NCI-H510A treated with DMSO at 0.1 percent for 48 hours (cell line): ENCODE results near the gene GABPB1.

Experiments used
- DNase-seq: peaks from one replicate; lab custom pipeline; 2025; lab: John Stamatoyannopoulos, UW

GABPB1 gene

GRCh38 chr15:50241684-50242450, 113.1 kb downstream of the GABPB1 start:
- no peak for DNase-seq

DNA sequence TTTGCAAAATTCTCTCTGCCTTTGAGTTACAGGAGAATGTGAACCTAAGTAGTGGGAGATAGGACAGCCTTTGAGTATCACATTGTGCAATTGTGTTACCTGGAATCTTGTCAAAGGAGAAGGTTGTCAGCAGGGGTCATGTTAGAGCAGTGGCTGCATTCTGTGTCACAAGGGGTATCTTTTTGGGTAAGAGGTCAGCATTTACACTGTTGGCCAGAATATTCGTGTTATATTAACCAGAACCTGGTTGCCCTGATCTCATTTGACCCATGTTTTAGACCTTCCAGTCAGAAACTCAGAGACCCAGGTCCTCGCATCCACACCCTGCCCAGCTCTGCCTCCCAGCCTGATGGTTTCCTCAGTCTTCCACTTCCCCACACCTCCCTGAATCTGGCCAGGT, 116.7 kb downstream of the GABPB1 start:
- DNase-seq: no peak

DNA sequence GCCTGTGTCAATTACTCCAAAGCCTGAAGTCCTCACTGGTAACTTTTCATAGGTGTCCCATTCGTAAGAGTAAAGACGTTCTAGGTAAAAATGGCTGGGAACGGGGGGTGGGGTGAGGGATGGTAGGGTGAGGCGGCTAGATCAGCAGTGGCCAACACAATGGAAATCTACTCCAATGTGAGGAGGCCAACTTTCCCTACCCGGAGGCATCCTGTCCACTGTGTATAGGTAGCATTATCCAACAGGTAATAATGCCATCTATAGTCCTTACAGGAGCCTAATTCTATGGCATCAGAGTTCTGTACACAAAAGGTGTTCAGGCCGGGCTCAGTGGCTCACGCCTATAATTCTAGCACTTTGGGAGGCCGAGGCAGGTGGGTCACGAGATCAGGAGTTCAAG, 118.6 kb downstream of the GABPB1 start:
- DNase-seq: no peak

DNA sequence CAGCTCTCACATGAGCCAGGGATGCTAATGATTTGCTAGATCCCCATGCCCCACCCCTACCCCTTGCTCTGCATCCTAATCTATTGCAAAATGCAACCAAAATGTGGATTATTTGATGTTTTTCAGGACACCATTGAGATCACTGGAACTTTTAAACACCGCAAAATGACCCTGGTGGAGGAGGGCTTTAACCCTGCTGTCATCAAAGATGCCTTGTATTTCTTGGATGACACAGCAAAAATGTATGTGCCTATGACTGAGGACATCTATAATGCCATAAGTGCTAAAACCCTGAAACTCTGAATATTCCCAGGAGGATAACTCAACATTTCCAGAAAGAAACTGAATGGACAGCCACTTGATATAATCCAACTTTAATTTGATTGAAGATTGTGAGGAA, 119.2 kb downstream of the GABPB1 start:
- DNase-seq: no peak

- no peak for DNase-seq
Observed at GRCh38 chr15:50234764-50235163, 120.2 kb downstream of the GABPB1 start.

DNA sequence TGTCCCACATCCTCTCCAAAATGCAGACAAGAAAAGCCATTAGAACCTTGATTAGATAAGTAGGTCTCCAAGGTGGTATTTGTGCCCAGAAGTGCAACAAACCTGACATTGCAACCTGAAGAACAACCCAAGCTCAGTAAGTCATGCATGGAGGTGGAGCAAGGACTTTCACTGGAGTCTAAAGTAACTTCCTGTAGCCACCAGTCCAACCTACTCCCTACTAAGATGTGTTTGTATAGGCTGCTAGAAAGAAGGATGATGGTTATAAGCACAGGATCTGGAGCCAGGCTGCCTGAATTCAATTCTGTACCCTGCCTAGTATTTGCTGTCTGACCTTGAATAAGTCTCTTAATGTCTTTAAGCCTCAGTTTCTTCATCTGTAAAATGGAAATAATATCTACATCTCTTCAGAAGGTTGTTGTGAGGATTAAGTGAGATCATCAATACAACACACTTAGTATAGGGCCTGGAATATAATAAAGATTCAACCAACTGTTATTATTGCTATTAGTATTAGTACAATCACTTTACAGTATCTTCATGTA, 121.7 kb downstream of the GABPB1 start:
- no peak for DNase-seq

DNA sequence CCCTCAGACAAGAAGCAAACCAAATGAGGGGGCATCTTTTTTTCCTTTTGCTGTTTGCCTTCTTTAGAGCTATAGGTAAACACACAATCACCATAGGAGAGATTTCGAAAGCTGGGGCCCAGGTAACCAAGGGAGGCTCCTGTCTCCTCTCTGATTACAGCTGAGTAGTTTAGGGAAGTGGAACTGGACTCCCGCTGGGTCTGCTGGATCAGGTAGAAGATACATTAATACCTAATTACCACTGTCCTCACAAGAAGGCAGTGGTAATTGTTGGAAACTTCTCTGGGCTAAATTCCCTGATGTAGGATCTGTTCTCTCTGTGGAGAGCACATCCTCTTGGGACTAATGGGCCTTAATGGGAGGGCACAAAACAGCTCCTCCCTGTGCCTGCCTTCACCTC, 122.2 kb downstream of the GABPB1 start:
- DNase-seq: no peak

- DNase-seq: no peak
Observed at GRCh38 chr15:50231761-50232160, 123.2 kb downstream of the GABPB1 start.

- DNase-seq: no peak
Observed at GRCh38 chr15:50229336-50229735, 125.7 kb downstream of the GABPB1 start.

DNA sequence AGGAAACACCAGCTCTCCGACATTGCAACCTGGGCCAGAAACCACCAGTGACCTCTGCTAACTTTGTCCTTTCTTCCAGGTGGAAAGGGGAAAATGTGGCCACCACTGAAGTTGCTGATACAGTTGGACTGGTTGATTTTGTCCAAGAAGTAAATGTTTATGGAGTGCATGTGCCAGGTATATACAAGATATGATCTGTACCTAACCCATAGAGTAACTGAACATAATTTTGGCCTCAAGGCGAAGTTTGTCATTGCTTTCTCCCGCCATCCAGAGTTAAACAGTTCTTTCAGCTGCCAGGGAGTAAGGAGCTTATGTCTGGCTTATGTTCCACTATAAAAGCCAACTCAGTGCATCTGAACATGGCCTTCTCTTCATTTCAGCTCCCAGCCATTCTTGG, 126.1 kb downstream of the GABPB1 start:
- DNase-seq: no peak

GRCh38 chr15:50227076-50227475, 127.9 kb downstream of the GABPB1 start:
- no peak for DNase-seq

DNA sequence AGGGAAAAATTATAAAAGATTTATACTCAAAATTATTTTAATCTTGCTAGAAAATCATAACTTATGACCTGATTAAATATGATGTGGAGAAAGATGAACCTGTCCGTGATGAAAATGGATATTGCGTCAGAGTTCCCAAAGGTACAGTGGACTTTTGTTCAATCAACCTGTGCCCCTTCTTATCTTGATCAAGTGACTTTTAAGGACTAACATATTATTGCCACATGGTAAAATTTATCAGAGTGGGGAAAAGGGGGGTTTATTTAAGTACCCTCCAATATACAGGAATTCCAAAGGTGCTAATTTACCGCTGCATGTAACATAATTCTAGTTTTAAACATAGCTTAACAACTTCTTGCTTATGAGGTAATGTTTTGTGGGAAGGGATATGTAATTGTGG, 129.1 kb downstream of the GABPB1 start:
- DNase-seq: no peak
